Measurements from ENCODE around the gene LMF2.

LMF2 gene

GRCh38 chr22:50482107-50483074 is 25.1 kb downstream of the LMF2 start:
- H3K27me3 ChIP-seq: peaks cover 98% of the 10 kb centered on the region

GRCh38 chr22:50481440-50482106 is 25.9 kb downstream of the LMF2 start, which contains the start of gene ADM2:
Gene ADM2, plus strand, starts transcription at chr22:50481543. Its CDS starts 305 bp downstream, at chr22:50481848.
- peaks cover 98% of the 10 kb centered on the region for H3K27me3 ChIP-seq
- H3K9me3 ChIP-seq: no peaks in the 10 kb centered on the region
- no peaks in the 10 kb centered on the region for H3K36me3 ChIP-seq
- peaks cover 5 to 10% of the 10 kb centered on the region in 2 experiments for H3K4me1 ChIP-seq (ENCODE audit: control insufficient read depth in 1 of 2, insufficient read depth in 1 of 2, low read depth in 1 of 2, low read length in 1 of 2)
- peak within 1 kb of the TSS; percentile 65 to 80 for H3K4me3 ChIP-seq (ENCODE audit: low read depth in 1 of 2, low read length in 1 of 2)
- H3K27ac ChIP-seq: no peak within 1 kb of the TSS
- TF ChIP-seq, protein P1, sequence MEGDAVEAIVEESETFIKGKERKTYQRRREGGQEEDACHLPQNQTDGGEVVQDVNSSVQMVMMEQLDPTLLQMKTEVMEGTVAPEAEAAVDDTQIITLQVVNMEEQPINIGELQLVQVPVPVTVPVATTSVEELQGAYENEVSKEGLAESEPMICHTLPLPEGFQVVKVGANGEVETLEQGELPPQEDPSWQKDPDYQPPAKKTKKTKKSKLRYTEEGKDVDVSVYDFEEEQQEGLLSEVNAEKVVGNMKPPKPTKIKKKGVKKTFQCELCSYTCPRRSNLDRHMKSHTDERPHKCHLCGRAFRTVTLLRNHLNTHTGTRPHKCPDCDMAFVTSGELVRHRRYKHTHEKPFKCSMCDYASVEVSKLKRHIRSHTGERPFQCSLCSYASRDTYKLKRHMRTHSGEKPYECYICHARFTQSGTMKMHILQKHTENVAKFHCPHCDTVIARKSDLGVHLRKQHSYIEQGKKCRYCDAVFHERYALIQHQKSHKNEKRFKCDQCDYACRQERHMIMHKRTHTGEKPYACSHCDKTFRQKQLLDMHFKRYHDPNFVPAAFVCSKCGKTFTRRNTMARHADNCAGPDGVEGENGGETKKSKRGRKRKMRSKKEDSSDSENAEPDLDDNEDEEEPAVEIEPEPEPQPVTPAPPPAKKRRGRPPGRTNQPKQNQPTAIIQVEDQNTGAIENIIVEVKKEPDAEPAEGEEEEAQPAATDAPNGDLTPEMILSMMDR (IDR thresholded peaks at IDR 0.05): no peak

More at GRCh38 chr22:50482107-50483074, 25.1 kb downstream of the LMF2 start:
- no peak overlapping the region for H3K27ac ChIP-seq
- no peaks in the 10 kb centered on the region for H3K9me3 ChIP-seq
- H3K4me3 ChIP-seq (ENCODE audit: low read depth in 1 of 2, low read length in 1 of 2): peak overlapping the region; percentile 65 to 80
- H3K36me3 ChIP-seq: no peaks in the 10 kb centered on the region
- TF ChIP-seq, protein P1 (IDR thresholded peaks at IDR 0.05): no peak
- H3K4me1 ChIP-seq (ENCODE audit: control insufficient read depth in 1 of 2, insufficient read depth in 1 of 2, low read depth in 1 of 2, low read length in 1 of 2): peaks cover 5 to 10% of the 10 kb centered on the region in 2 experiments

DNA sequence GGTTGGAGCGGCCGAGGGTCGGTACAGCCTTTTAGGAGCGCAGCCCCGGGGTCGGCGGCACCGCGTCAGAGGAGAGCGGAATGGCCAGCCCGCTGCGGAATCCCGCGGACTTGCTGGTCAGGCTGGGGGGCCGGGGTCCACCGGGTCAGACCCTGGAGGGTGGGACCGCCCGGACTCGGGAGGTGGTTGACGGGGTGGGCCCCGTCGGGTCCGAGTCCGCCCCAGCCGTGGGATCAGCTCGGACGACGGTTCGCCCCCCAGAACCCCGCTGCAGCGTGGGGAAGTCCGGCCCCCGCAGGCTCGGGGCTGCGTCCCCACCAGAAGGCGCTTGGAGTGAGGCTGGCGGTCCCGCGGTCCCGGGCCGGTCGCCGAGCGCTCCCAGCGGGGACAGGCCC is 26.5 kb downstream of the LMF2 start:
- H3K4me1 ChIP-seq (ENCODE audit: control insufficient read depth in 1 of 2, insufficient read depth in 1 of 2, low read depth in 1 of 2, low read length in 1 of 2): peaks cover 5 to 10% of the 10 kb centered on the region in 2 experiments
- no peak overlapping the region for H3K27ac ChIP-seq
- TF ChIP-seq, protein P1 (IDR thresholded peaks at IDR 0.05): no peak
- no peaks in the 10 kb centered on the region for H3K36me3 ChIP-seq
- peak overlapping the region; percentile 65 to 80 for H3K4me3 ChIP-seq (ENCODE audit: low read depth in 1 of 2, low read length in 1 of 2)
- H3K9me3 ChIP-seq: no peaks in the 10 kb centered on the region
- peaks cover 97% of the 10 kb centered on the region for H3K27me3 ChIP-seq

- Histone ChIP-seq H3K4me1 (ENCODE audit: control insufficient read depth in 1 of 2, insufficient read depth in 1 of 2, low read depth in 1 of 2, low read length in 1 of 2) (peaks cover 11 to 17% of the 10 kb centered on the region in 2 experiments), H3K27me3 (peaks cover 84% of the 10 kb centered on the region), H3K36me3 (no peaks in the 10 kb centered on the region), H3K27ac (no peak overlapping the region), H3K4me3 (ENCODE audit: low read depth in 1 of 2, low read length in 1 of 2) (no peak overlapping the region), H3K9me3 (no peaks in the 10 kb centered on the region)
- TF ChIP-seq, protein P1 (IDR thresholded peaks at IDR 0.05): no peak
Observed at GRCh38 chr22:50479721-50480120, 27.8 kb downstream of the LMF2 start.

GRCh38 chr22:50477923-50478322 is 29.6 kb downstream of the LMF2 start:
- Histone ChIP-seq H3K27ac (no peak overlapping the region), H3K36me3 (no peaks in the 10 kb centered on the region), H3K4me3 (ENCODE audit: low read depth in 1 of 2, low read length in 1 of 2) (no peak overlapping the region), H3K27me3 (peaks cover 66% of the 10 kb centered on the region), H3K9me3 (no peaks in the 10 kb centered on the region), H3K4me1 (ENCODE audit: control insufficient read depth in 1 of 2, insufficient read depth in 1 of 2, low read depth in 1 of 2, low read length in 1 of 2) (peaks cover 24 to 32% of the 10 kb centered on the region in 2 experiments)
- TF ChIP-seq, protein P1 (IDR thresholded peaks at IDR 0.05): no peak
